Thoracic aorta (tissue), 2 donors: ENCODE results near the gene ASS1. TPM values are rescaled to one million over a fixed set of nuclear protein-coding genes. Genes with fewer than 3 reads are reported as not detected.

Experiments
- ATAC-seq: fragments of 150-250 bp; one replicate; pipeline ENCODE4 v1.8.0; 2017; ENCODE audit warnings: low read depth; ENCODE audit not compliant: insufficient number of reproducible peaks, low FRiP score
- DNase-seq: peaks from one replicate; pipeline ENCODE4 v3.0.0-alpha.2; 2020; ENCODE audit warnings: low spot score
- H3K27ac ChIP-seq, 2 donors: fragments of 200-600 bp; sonication (generic); 1 replicate in 1 of 2; 2 replicates in 1 of 2; pipeline ENCODE4 v1.5.1; 2016; ENCODE audit warnings: mild to moderate bottlenecking in 2 of 2, moderate library complexity in 2 of 2
- H3K27me3 ChIP-seq: fragments of 200-600 bp; sonication (generic); replicated peaks from 2 replicates; pipeline ENCODE4 v1.6.0; 2016; ENCODE audit warnings: mild to moderate bottlenecking; ENCODE audit not compliant: insufficient read depth
- H3K36me3 ChIP-seq: fragments of 200-600 bp; sonication (generic); one replicate; pipeline ENCODE4 v1.5.1; 2016
- H3K4me1 ChIP-seq, 2 donors: fragments of 200-600 bp; sonication (generic); 1 replicate in 1 of 2; 2 replicates in 1 of 2; pipeline versions ENCODE4 v1.5.1 to v1.6.0; 2016; ENCODE audit warnings: low read depth in 2 of 2, mild to moderate bottlenecking in 1 of 2; ENCODE audit not compliant: control insufficient read depth in 1 of 2
- H3K4me3 ChIP-seq: fragments of 200-600 bp; sonication (generic); 2 replicates; pipeline ENCODE4 v1.5.1; 2016; ENCODE audit warnings: mild to moderate bottlenecking
- H3K9me3 ChIP-seq: fragments of 200-600 bp; sonication (generic); 2 replicates; pipeline ENCODE4 v1.5.1; 2016
- total RNA-seq, 2 donors: library from RNA; depleted of rRNA; stranded (reverse); fragments of >200 nt; gene quantifications; one replicate each; pipeline versions ENCODE4 v1.1.0 to v1.2.3, GENCODE V29; 2016
- TF ChIP-seq, protein P1 (sequence below): fragments of 200-600 bp; sonication (generic); IDR thresholded peaks from one replicate; pipeline ENCODE4 v1.5.1; 2019; ENCODE audit warnings: antibody characterized with exemption

Gene ASS1
- total RNA-seq, 2 donors from 2014 or later: 65.4 to 81.7 TPM

- H3K27ac ChIP-seq: no peak overlapping the region
- TF ChIP-seq, protein P1, sequence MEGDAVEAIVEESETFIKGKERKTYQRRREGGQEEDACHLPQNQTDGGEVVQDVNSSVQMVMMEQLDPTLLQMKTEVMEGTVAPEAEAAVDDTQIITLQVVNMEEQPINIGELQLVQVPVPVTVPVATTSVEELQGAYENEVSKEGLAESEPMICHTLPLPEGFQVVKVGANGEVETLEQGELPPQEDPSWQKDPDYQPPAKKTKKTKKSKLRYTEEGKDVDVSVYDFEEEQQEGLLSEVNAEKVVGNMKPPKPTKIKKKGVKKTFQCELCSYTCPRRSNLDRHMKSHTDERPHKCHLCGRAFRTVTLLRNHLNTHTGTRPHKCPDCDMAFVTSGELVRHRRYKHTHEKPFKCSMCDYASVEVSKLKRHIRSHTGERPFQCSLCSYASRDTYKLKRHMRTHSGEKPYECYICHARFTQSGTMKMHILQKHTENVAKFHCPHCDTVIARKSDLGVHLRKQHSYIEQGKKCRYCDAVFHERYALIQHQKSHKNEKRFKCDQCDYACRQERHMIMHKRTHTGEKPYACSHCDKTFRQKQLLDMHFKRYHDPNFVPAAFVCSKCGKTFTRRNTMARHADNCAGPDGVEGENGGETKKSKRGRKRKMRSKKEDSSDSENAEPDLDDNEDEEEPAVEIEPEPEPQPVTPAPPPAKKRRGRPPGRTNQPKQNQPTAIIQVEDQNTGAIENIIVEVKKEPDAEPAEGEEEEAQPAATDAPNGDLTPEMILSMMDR: no peak
- DNase-seq (no peak), ATAC-seq (no peak)
- no peaks in the 10 kb centered on the region for H3K27me3 ChIP-seq
- no peaks in the 10 kb centered on the region for H3K36me3 ChIP-seq
- H3K4me3 ChIP-seq: no peak overlapping the region
- no peaks in the 10 kb centered on the region for H3K4me1 ChIP-seq
- H3K9me3 ChIP-seq: no peaks in the 10 kb centered on the region
These were observed 19.9 kb upstream of the ASS1 start for GRCh38 chr9:130424595-130425454.

DNA sequence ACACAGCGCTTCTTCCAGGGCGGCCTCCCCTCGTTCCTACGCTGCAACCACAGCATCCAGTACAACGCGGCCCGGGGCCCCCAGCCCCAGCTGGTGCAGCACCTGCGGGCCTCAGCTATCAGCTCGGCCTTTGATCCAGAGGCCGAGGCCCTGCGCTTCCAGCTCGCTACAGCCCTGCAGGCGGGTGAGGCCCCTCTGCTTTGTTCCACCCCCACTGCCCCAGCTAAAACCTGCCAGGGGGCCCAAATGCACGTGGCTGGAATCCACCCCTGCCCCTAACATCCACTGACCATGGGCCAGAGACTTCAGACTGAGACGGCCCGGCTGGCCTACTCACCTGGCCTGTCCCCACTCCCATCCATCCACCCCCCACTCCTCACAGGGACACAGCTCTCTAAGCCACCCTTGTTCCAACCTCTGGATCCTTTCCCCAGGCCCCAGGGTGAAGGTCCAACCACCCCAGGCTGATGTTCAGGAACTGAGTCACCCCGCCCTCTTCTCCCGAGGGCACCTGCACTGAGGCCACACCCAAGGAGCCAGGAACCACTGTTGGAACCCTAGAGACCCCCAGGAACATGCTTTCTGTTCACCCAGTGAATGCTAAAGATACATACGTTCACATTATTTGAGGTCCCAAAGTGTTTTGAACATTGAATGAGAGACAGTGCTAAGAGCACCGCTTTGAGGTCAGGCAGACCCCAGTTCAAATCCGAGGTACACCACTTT is 18.9 kb upstream of the ASS1 start:
- ATAC-seq: no peak
- H3K27me3 ChIP-seq: no peaks in the 10 kb centered on the region
- H3K27ac ChIP-seq: no peak overlapping the region
- TF ChIP-seq, protein P1: no peak
- no peaks in the 10 kb centered on the region for H3K36me3 ChIP-seq
- H3K4me3 ChIP-seq: no peak overlapping the region
- no peaks in the 10 kb centered on the region for H3K9me3 ChIP-seq
- DNase-seq: no peak
- H3K4me1 ChIP-seq: no peaks in the 10 kb centered on the region

- Histone ChIP-seq H3K27me3 (no peaks in the 10 kb centered on the region), H3K36me3 (no peaks in the 10 kb centered on the region), H3K4me3 (no peak overlapping the region), H3K4me1 (no peaks in the 10 kb centered on the region), H3K9me3 (no peaks in the 10 kb centered on the region), H3K27ac (no peak overlapping the region)
- no peak for DNase-seq
- TF ChIP-seq, protein P1: no peak
- ATAC-seq: no peak
These were observed 18.3 kb upstream of the ASS1 start for GRCh38 chr9:130426467-130426773.

- Histone ChIP-seq H3K27ac (no peak overlapping the region), H3K36me3 (no peaks in the 10 kb centered on the region)
- DNase-seq: no peak
These were observed 17.9 kb upstream of the ASS1 start for GRCh38 chr9:130426883-130427282.

GRCh38 chr9:130427326-130427725 is 17.4 kb upstream of the ASS1 start:
- ATAC-seq (no peak), DNase-seq (no peak)
- H3K36me3 ChIP-seq: no peaks in the 10 kb centered on the region
- no peak overlapping the region for H3K4me3 ChIP-seq
- no peak overlapping the region for H3K27ac ChIP-seq
- H3K9me3 ChIP-seq: no peaks in the 10 kb centered on the region
- no peaks in the 10 kb centered on the region for H3K4me1 ChIP-seq
- TF ChIP-seq, protein P1: no peak
- no peaks in the 10 kb centered on the region for H3K27me3 ChIP-seq

More at GRCh38 chr9:130426883-130427282, 17.9 kb upstream of the ASS1 start:
- Histone ChIP-seq H3K4me3 (no peak overlapping the region), H3K27me3 (no peaks in the 10 kb centered on the region), H3K4me1 (no peaks in the 10 kb centered on the region), H3K9me3 (no peaks in the 10 kb centered on the region)
- ATAC-seq: no peak
- TF ChIP-seq, protein P1: no peak
